Left ventricle myocardium superior (tissue), 1 donor: ENCODE results near the gene CIPC. TPM values are rescaled to one million over a fixed set of nuclear protein-coding genes. Genes with fewer than 3 reads are reported as not detected.
A peak's percentile ranks its signal among the peaks of the same experiment; 100 is the strongest.

Experiments used
- ATAC-seq: fragments of 200-7000 bp; cut with Tn5 transposase; one replicate; pipeline ENCODE4 v1.9.1; 2020; ENCODE audit warnings: mild to moderate bottlenecking, moderate library complexity
- DNase-seq: peaks from one replicate; pipeline ENCODE4 v3.0.0-alpha.2; 2020
- intact Hi-C: fragments of 100-400 bp; cut with micrococcal nuclease; formaldehyde crosslinking; loops from one replicate; pipeline ENCODE4 v1.11.0; 2022
- total RNA-seq: library from RNA; stranded (reverse); fragmentation: NEBNext Ultra II Directional; extraction: Animal tissue kit (Norgen Biotek cat#: 25700); gene quantifications from one replicate; pipeline ENCODE4 v1.2.1, GENCODE V29; 2021
- donor health status: DM: no; HTN: yes; CAD: no; lungs with severe emphysema.

Gene CIPC
- total RNA-seq, 1 donor from 2014 or later, result 89.7 TPM

GRCh38 chr14:77097006-77097699, 905 bp upstream of the CIPC start:
- ATAC-seq (peak; percentile 13), DNase-seq (no peak)
- intact Hi-C loops, result no loop called here

GRCh38 chr14:77098529-77099353, 683 bp downstream of the CIPC start:
- ATAC-seq, result peak; percentile 66
- intact Hi-C loops, result no loop called here
- peak; percentile 88 for DNase-seq

GRCh38 chr14:77099425-77100167, 1.5 kb downstream of the CIPC start:
- intact Hi-C loops, result no loop called here
- DNase-seq (no peak), ATAC-seq (no peak)

- ATAC-seq (no peak), DNase-seq (no peak)
- intact Hi-C loops, result no loop called here
Observed at GRCh38 chr14:77100961-77101360, 2.9 kb downstream of the CIPC start.

GRCh38 chr14:77102154-77102553, 4.1 kb downstream of the CIPC start:
- intact Hi-C loops, result no loop called here
- ATAC-seq, result no peak
- DNase-seq, result no peak

- intact Hi-C loops, result no loop called here
- ATAC-seq (no peak), DNase-seq (no peak)
Observed at GRCh38 chr14:77103475-77103874, 5.4 kb downstream of the CIPC start.

GRCh38 chr14:77103951-77104350, 5.9 kb downstream of the CIPC start:
- no peak for ATAC-seq
- intact Hi-C loops, result no loop called here
- DNase-seq, result no peak

GRCh38 chr14:77104393-77104792, 6.3 kb downstream of the CIPC start:
- intact Hi-C loops, result no loop called here
- DNase-seq (no peak), ATAC-seq (peak; percentile 9)

- ATAC-seq (peak; percentile 8), DNase-seq (no peak)
- intact Hi-C loops, result no loop called here
Observed at GRCh38 chr14:77105145-77105939, 7.3 kb downstream of the CIPC start.

- intact Hi-C loops, result no loop called here
- DNase-seq (no peak), ATAC-seq (peak; percentile 76)
Observed at GRCh38 chr14:77106666-77107065, 8.6 kb downstream of the CIPC start.

GRCh38 chr14:77107228-77107627, 9.2 kb downstream of the CIPC start:
- peak; percentile 21 for ATAC-seq
- intact Hi-C loops, result no loop called here
- no peak for DNase-seq

GRCh38 chr14:77108753-77109152, 10.7 kb downstream of the CIPC start:
- intact Hi-C loops, result no loop called here
- DNase-seq (no peak), ATAC-seq (no peak)

GRCh38 chr14:77109656-77110055, 11.6 kb downstream of the CIPC start:
- intact Hi-C loops, result no loop called here
- no peak for DNase-seq
- no peak for ATAC-seq

- DNase-seq (no peak), ATAC-seq (no peak)
- intact Hi-C loops, result no loop called here
Observed at GRCh38 chr14:77110286-77110685, 12.2 kb downstream of the CIPC start.

- DNase-seq, result no peak
- intact Hi-C loops, result no loop called here
- peak; percentile 10 for ATAC-seq
Observed at GRCh38 chr14:77111021-77111420, 13.0 kb downstream of the CIPC start.

GRCh38 chr14:77113644-77114043, 15.6 kb downstream of the CIPC start:
- DNase-seq, result peak; percentile 78
- intact Hi-C loops, result no loop called here
- peak; percentile 94 for ATAC-seq

GRCh38 chr14:77114609-77115008, 16.6 kb downstream of the CIPC start:
- intact Hi-C loops, result no loop called here
- no peak for DNase-seq
- no peak for ATAC-seq

GRCh38 chr14:77116172-77116817, 18.2 kb downstream of the CIPC start:
- intact Hi-C loops, result no loop called here
- DNase-seq (no peak), ATAC-seq (no peak)

GRCh38 chr14:77119851-77120250, 21.8 kb downstream of the CIPC start:
- intact Hi-C loops, result no loop called here
- DNase-seq, result no peak
- ATAC-seq, result no peak
